Activated T-cell treated with anti-CD3 and anti-CD28 coated beads for 1 hour (primary cell): ENCODE results near the gene RAI1.

Experiments used
- DNase-seq: peaks from one replicate; pipeline ENCODE4 v3.0.0-alpha.2; 2020; ENCODE audit warnings: low read depth

RAI1 gene

GRCh38 chr17:17815062-17815406, 133.8 kb downstream of the RAI1 start:
- DNase-seq = no peak

GRCh38 chr17:17815436-17816200, 134.4 kb downstream of the RAI1 start:
- DNase-seq = no peak

DNA sequence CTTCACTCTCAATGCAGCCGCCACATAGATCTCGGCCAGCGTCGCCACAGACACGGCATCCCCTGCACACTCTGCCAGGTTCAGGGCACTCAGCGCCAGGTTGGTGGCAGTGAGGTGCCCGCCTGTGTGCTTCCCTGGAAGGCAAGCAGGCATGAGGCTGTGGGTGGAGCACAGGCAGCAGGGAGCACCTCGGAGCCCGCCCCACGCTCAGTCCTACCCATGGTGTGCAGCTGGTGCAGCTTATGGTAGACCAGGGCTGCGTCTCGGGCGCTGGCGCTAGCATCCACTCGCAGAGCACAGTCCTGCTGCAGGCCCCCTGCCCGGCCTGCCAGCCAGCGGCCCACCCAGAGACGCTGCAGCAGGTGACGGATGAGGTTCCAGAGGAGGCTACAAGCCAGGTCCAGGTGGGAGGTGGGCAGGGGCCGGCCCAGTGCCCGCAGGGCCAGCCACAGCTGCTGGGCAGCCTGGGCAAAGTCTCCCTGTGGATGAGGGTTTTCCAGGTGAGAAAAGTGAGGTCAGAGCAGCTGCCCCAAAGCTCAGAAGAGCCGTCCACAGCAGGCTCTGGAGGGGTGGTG, 135.1 kb downstream of the RAI1 start:
- DNase-seq = no peak

GRCh38 chr17:17816831-17817551, 135.7 kb downstream of the RAI1 start:
- no peak for DNase-seq

- DNase-seq = no peak
Observed at GRCh38 chr17:17817552-17817947, 136.3 kb downstream of the RAI1 start.

DNA sequence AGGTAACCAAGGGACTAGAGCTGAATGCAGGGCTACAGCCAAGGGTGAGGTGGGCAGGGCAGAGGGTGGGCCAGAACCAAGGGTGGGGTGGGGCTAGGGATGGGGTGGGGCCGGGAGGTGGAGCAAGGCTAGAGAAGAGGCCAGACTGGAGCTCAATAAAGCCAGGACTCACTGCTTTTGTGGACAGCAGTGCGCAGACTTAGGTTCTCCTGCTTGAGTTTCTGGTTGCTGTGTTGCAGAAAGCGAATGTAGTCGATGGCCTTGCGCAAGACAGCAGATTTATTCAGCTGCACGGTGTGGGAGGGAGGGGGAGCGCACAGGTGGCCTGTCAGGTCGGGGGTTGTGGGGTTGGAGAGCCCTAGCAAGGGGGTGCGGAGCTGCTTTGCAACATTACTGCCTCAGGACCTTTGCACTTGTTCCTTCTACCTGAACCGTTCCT, 136.8 kb downstream of the RAI1 start:
- DNase-seq = no peak

- DNase-seq = no peak
Observed at GRCh38 chr17:17819111-17819510, 137.9 kb downstream of the RAI1 start.

DNA sequence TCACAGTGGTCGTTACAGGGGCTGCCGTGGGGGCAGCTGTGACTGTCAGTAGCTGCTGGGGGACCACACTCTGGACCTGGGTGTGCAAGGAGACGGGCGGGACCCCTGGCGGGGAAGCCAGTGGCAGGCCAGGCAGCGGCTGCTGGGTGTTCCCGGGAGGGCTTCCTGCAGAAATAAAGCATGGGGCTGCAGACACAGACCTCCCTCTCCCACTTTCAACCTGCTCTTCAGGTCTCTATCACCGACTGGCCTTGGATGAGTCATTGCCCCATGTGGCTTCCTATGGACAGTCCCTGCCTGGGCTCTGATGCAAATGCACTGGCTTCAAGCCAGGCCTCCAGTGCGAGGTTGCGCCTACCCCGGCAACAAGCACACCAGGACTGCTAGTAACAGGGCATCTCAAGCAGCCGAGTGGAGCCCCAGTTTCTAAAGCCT, 138.3 kb downstream of the RAI1 start:
- peak; percentile 39 for DNase-seq

DNA sequence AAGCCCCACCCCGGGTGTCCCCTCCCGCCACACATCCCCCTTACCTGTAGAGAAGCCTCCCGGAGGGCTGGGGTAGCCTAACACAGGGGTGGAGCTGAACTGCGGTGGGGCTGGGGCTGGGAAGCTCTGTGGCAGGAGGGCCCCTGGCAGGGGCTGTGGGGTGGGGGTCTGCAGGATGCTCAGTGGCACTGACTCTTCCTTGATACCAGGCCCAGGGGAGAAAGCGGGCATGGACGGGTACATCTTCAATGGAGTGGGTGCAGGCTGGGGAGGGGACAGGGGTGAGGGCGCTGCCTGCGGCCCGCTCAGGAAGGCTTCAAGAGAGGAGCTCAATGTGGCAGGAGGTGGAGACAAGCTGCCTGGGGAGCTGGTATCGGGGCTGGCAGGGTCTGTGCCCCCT, 138.8 kb downstream of the RAI1 start:
- DNase-seq = no peak

DNA sequence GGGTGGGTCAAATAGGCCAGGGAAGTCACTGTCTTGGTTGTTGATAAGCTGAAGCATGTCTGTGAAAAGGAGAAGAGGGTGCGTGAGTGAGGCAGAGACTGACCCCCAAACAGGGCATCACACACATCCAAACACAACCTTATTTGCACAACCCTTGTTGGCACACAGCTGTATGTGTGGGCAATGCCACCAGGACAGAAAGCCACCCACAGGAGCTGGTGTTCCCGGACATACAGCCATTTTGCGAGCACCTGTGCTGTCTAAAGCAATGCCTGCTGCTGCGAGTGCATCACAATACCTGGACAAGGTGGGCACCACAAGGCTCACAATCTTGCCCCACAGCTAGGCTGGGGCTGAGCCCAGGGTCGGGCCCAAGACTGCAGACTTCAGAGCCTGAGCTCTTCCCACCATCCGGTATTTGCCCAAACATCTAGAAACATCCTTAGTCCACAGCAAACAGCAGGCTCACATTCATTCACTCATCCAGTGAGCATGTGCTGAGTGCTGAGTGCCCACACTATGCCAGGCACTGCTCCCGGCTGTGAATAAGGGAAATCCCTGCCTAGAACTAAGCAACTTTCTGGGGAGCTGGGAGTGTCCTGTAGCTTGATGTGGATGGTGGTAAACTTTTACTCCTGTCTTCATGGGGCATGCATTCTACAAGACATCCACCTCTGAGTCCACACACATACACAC, 139.4 kb downstream of the RAI1 start:
- no peak for DNase-seq

DNA sequence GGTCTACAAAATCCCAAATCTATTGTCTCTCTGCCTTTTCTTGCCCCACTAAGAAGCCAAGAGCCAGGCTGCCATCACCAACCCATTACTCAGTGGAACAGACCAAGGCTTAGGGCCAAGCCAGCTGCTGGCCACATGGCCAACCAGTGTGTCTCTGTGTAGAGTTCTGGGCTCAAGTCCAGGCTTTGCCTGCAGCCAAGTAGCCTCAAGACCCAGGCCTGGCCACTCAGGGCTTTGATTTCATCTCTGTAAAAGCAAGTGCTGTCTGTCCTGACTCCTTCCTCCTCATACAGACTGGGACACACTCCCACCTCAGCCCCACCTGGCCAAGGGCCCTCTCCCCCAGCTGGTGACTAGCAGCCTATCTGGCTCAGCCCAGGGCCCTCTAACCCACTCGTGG, 140.9 kb downstream of the RAI1 start:
- DNase-seq = no peak

GRCh38 chr17:17822616-17823015, 141.4 kb downstream of the RAI1 start:
- no peak for DNase-seq

DNA sequence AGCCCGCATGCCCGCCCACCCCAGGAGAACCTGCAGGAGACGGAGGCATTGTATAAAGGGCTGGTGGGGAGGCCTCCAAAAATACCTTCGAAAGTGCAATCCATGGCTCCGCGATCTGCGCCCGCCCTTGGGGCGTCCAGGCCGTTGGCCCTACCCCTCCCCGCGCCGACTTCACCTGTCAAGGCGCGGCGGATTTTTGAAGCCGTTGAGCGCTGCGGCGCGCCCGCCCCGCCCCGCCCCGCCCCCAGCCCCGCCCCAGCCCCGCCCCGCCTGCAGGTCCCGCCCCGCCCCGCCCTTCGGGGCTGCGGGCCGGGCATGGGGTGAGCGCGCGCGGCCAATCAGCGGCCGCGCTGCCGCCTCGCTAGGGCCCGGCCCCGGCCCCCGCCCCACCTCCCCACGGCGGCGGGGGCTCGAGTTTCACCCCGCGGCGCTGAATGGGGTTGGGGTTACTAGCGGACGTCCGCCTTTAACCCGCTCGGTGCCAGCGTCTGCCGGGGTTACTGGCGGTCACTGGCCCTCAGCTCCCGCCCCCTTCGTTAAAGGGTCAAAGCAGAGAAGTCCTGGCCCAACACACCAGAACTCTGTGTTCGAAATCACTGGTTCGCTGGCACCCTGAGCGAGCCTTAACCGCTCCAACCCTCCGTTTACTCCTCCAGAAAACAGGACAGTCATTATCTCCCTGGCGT, 142.3 kb downstream of the RAI1 start:
- peak; percentile 64 for DNase-seq

GRCh38 chr17:17824119-17824782, 143.0 kb downstream of the RAI1 start:
- DNase-seq = no peak

DNA sequence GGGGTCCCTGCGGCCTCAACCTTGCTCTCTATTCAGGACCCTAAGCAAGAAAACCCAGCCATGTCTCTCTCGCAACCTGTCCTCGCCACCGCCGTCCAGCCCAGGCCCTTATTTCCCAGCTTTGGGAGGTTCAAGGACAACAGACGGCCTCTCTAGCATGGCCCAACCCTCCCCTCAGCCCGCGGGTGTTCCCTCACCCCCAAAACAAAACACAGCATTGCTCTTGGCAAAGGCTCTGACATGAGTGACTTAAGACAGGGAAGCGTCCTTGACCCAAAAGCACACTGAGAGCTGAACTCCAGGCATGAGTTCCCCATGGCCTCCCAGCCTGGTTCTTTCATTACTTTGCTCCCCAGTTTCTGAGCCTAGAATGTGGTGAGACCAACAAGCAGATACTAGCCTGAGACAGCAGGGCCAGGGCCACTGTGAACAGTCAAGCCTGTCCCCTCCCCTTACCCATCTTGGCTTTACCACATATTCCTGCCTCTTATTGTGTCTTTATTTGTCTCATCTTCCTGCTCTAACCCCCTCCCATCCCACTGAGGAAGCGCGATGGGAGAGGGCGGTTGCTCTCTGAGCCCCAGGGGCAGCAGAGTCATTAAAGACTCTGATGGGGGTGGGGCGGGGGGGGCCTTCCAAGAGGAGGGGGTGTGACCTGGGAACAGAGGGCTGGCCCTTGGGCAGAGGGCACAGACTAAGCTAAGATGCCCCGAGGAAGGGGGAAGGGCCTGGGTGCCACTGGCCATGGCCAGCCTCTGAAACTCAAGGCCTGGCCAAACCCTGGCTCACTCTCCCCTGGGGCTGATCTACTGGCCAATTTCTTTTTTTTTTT, 143.7 kb downstream of the RAI1 start:
- no peak for DNase-seq

DNA sequence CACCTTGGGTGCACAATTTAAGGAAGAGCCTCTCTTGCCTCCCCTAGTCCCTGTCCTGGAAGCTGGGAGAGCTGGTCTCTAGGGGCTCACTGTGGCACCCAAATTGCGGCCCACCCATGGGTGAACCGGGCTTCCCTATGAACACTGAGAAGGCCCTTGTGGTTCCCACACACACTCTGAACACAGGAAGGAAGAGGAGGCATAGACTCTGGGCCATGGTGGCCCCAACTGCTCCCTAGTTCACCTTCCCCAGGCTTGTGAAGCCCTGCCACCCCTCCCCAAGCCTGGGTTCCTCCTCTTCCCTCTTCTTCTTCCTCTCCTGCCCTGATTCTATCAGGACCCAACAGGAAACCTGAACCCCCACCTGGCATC, 145.1 kb downstream of the RAI1 start:
- no peak for DNase-seq

DNA sequence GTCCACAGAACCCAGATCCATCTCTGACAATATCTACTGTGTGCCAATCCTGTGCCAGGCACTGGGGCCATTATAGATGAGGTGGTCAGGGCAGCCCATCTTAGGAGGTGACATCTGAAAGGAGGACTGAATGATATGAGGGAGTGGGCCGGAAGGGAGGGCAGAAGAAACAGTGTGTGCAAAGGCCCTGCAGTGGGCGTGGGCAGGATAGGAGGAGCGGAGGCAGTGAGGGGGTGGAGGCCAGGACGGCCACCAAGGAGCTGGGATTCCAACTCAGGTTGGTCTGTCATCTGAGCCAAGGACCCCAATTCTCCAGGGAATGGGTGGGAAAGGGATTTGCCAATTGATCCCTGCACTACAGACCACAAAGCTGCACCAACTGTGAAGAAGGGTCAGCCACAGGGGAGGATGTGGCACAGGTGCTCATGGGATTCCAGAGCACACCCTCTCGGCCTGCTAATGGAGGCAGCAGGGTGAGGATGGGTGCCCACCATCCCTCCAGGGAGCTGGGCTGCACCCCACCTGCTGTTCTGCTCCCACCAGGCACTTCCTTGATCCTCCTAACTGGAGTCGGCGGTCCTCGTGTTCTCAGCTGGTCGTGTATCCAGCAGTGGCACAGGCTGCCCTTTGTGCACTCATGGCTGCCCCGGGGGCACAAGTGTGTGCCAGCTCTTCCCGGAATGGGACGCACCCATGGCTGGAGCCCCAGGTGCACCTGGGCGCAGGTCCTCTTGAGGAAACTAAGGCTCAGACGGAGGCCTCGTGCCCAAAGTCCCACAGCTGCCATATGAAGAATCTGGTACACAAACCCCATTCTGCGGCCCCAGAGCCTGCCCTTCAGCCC, 145.9 kb downstream of the RAI1 start:
- no peak for DNase-seq

DNA sequence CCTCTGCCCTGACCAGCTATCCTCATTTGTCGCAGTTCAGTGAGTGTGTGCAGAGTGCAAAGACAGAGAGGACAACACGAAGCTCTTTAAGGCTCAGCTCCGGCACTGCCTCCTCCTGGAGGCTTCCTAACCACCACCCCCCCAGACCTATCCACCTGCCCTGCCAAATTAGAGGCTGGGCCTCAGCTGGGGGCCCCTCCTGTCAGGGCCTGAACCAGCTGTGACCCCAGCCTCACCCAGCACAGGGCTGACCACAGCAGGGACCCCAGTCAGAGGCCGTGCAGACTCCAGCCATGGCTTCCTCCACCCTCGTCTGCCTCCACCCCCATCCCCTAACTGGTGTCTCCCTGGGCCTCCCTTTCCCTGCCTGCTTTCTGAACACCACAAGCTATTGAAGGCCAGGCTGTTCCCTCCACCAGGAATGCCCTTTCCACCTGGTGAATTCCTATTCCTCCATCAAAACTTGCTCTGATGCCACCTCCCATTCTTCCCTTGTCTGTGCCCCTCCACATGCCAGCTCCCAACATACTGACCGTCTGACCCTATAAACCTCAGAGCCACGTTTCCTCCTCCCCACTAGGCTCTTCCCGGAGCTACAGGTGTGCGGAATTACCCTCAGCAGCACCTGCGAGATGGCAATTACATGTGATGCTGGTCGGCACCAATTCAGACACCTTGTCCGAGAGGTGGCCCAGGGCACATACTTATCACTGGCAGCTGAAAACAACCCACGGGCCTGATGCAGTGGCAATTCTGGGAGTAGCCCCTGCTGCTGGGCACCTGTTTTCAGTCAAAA, 146.8 kb downstream of the RAI1 start:
- DNase-seq = no peak

- no peak for DNase-seq
Observed at GRCh38 chr17:17830269-17830567, 149.0 kb downstream of the RAI1 start.
